Sigmoid colon (tissue), 7 donors: Measurements from ENCODE around the gene CD101. TPM values are rescaled to one million over a fixed set of nuclear protein-coding genes. Genes with fewer than 3 reads are reported as not detected.

Source experiments
- DNase-seq: peaks from one replicate; pipeline ENCODE4 v3.0.0-alpha.2; 2019
- H3K27ac ChIP-seq, 4 donors: fragments of 200-600 bp; sonication (generic); one replicate each; pipeline ENCODE4 v1.5.1; 2016 to 2019; ENCODE audit warnings: mild to moderate bottlenecking in 1 of 4
- H3K27me3 ChIP-seq, 3 donors: fragments of 200-600 bp; sonication (generic); one replicate each; pipeline ENCODE4 v1.5.1; 2019; ENCODE audit warnings: mild to moderate bottlenecking in 1 of 3
- H3K36me3 ChIP-seq, 4 donors: fragments of 200-600 bp; sonication (generic); one replicate each; pipeline ENCODE4 v1.5.1; 2016 to 2019
- H3K4me1 ChIP-seq, 4 donors: fragments of 200-600 bp; sonication (generic); one replicate each; pipeline ENCODE4 v1.5.1; 2017 to 2019
- H3K4me3 ChIP-seq, 4 donors: fragments of 200-600 bp; sonication (generic); one replicate each; pipeline ENCODE4 v1.5.1; 2017 to 2019; ENCODE audit warnings: mild to moderate bottlenecking in 2 of 4, moderate library complexity in 1 of 4
- H3K9me3 ChIP-seq, 4 donors: fragments of 200-600 bp in 3 of 4; sonication (generic) in 3 of 4; one replicate each; pipeline versions ENCODE4 v1.5.1 to v1.6.1; 2013 to 2019
- EP300 ChIP-seq, 4 donors: sonication (generic); formaldehyde crosslinking; IDR thresholded peaks; one replicate each; pipeline ENCODE4 v1.6.1; 2017; ENCODE audit warnings: antibody characterized with exemption in 4 of 4
- POLR2A ChIP-seq, 2 donors: fragments of 450-650 bp; IDR thresholded peaks; one replicate each; pipeline ENCODE4 v1.6.1; 2016; ENCODE audit warnings: antibody characterized with exemption in 2 of 2, mild to moderate bottlenecking in 2 of 2, moderate library complexity in 2 of 2
- POLR2AphosphoS5 ChIP-seq, 4 donors: sonication (generic); formaldehyde crosslinking; IDR thresholded peaks; one replicate each; pipeline ENCODE4 v1.6.1; 2017; ENCODE audit warnings: antibody characterized with exemption in 4 of 4
- WGBS, 2 donors: extraction: QIAGEN DNeasy Blood & Tissue Kit; methylation state at CpG; one replicate each; pipeline ENCODE4 v1.1.7; 2013; 5-methylcytosine and 5-hydroxymethylcytosine counted together
- intact Hi-C: fragments of 100-400 bp; cut with DNase I; formaldehyde crosslinking; loops from one replicate; pipeline ENCODE4 v1.15.1; 2023
- polyA plus RNA-seq, 3 donors: library from polyadenylated mRNA; stranded (reverse); fragments of 200-250 nt; gene quantifications; one replicate each; pipeline ENCODE4 v1.2.3, GENCODE V29; 2013
- total RNA-seq, 4 donors: library from RNA; depleted of rRNA; stranded (reverse); fragments of >200 nt; gene quantifications; one replicate each; pipeline ENCODE4 v1.1.0, GENCODE V29; 2016
- TF ChIP-seq, protein P1 (sequence below), 4 experiments: fragments of 450-650 bp in 3 of 4; fragments of 200-600 bp in 1 of 4; IDR thresholded peaks; one replicate each; pipeline ENCODE4 v1.5.1; 2016 to 2019; ENCODE audit warnings: antibody characterized with exemption in 4 of 4, mild to moderate bottlenecking in 3 of 4, moderate library complexity in 2 of 4
- donor health status: healthy with polysubstance abuse.
- donor health status: Bipolar disorder and iron deficiency.
- donor health status: healthy.

Gene CD101
- total and polyA plus RNA-seq, 7 donors, result 0.60 to 1.7 (median 1.1) TPM

- DNase-seq, result no peak
- H3K27me3 ChIP-seq, result no peaks in the 10 kb centered on the region
- H3K4me1 ChIP-seq, result peaks cover 0 to 78% (median 58%) of the 10 kb centered on the region in 4 donors
- H3K27ac ChIP-seq, result peak overlapping the region in 3 of 4 donors; percentile 30 to 84 (median 69)
- H3K4me3 ChIP-seq, result no peak overlapping the region
- H3K36me3 ChIP-seq, result peaks cover 0 to 19% (median 0%) of the 10 kb centered on the region in 4 donors
- H3K9me3 ChIP-seq, result no peaks in the 10 kb centered on the region
- intact Hi-C loops, result loop anchor here (5.0 kb wide), 4 partner anchors 35 to 415 kb away; partner anchors contain the start of gene CD58
- TF ChIP-seq, protein P1, sequence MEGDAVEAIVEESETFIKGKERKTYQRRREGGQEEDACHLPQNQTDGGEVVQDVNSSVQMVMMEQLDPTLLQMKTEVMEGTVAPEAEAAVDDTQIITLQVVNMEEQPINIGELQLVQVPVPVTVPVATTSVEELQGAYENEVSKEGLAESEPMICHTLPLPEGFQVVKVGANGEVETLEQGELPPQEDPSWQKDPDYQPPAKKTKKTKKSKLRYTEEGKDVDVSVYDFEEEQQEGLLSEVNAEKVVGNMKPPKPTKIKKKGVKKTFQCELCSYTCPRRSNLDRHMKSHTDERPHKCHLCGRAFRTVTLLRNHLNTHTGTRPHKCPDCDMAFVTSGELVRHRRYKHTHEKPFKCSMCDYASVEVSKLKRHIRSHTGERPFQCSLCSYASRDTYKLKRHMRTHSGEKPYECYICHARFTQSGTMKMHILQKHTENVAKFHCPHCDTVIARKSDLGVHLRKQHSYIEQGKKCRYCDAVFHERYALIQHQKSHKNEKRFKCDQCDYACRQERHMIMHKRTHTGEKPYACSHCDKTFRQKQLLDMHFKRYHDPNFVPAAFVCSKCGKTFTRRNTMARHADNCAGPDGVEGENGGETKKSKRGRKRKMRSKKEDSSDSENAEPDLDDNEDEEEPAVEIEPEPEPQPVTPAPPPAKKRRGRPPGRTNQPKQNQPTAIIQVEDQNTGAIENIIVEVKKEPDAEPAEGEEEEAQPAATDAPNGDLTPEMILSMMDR (IDR thresholded peaks at IDR 0.05), result no peak
- no peak for TF ChIP-seq POLR2A (IDR thresholded peaks at IDR 0.05)
- WGBS, 2 donors, result 12 to 36% methylated on average over 11 of the region's 11 CpGs
Observed at GRCh38 chr1:116987256-116987555, 14.4 kb upstream of the CD101 start.

GRCh38 chr1:116988248-116988647 lies 13.3 kb upstream of the CD101 start:
- Histone ChIP-seq H3K27me3 (no peaks in the 10 kb centered on the region), H3K4me1 (peaks cover 0 to 68% (median 50%) of the 10 kb centered on the region in 4 donors), H3K36me3 (peaks cover 0 to 19% (median 0%) of the 10 kb centered on the region in 4 donors), H3K4me3 (no peak overlapping the region), H3K27ac (peak overlapping the region; percentile 55 to 84 (median 64)), H3K9me3 (no peaks in the 10 kb centered on the region)
- WGBS, 2 donors, result 54 to 83% methylated on average over 7 of the region's 7 CpGs
- no peak for DNase-seq
- TF ChIP-seq POLR2A (IDR thresholded peaks at IDR 0.05) (no peak), POLR2AphosphoS5 (IDR thresholded peaks at IDR 0.05) (no peak), EP300 (IDR thresholded peaks at IDR 0.05) (no peak)
- TF ChIP-seq, protein P1 (IDR thresholded peaks at IDR 0.05), result no peak
- intact Hi-C loops, result loop anchor here (5.0 kb wide), 4 partner anchors 36 to 416 kb away; partner anchors contain the start of gene CD58

GRCh38 chr1:116988908-116989307 lies 12.7 kb upstream of the CD101 start:
- H3K27ac ChIP-seq, result peak overlapping the region; percentile 55 to 84 (median 64)
- no peak for DNase-seq
- H3K9me3 ChIP-seq, result no peaks in the 10 kb centered on the region
- H3K36me3 ChIP-seq, result peaks cover 0 to 19% (median 0%) of the 10 kb centered on the region in 4 donors
- H3K4me1 ChIP-seq, result peaks cover 0 to 62% (median 44%) of the 10 kb centered on the region in 4 donors
- intact Hi-C loops, result loop anchor here (5.0 kb wide), 4 partner anchors 37 to 417 kb away; partner anchors contain the start of gene CD58
- H3K27me3 ChIP-seq, result no peaks in the 10 kb centered on the region
- H3K4me3 ChIP-seq, result no peak overlapping the region
- WGBS, 2 donors, result 13 to 62% methylated on average over 2 of the region's 2 CpGs
- TF ChIP-seq EP300 (IDR thresholded peaks at IDR 0.05) (no peak), POLR2A (IDR thresholded peaks at IDR 0.05) (no peak), POLR2AphosphoS5 (IDR thresholded peaks at IDR 0.05) (no peak)
- TF ChIP-seq, protein P1 (IDR thresholded peaks at IDR 0.05), result no peak

DNA sequence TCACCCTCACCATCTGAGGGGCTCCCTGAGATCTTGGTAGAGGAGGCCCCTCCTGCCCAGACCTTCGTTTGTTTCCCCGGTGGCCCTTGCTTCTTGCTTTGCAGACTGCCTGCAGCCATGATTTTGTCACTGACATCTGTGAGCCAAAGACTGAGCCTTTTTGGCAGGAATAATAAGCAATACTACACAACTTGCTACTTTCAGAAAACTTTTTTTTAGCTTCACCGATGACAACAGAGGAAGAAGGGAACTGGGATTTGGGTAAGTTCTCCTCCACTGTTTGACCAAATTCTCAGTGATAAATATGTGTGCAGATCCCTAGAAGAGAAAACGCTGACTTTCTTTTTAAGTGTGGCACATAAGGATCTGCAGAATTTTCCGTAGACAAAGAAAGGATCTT lies 11.7 kb upstream of the CD101 start:
- intact Hi-C loops, result loop anchor here (5.0 kb wide), 4 partner anchors 38 to 418 kb away; partner anchors contain the start of gene CD58
- peaks cover 0 to 19% (median 0%) of the 10 kb centered on the region in 4 donors for H3K36me3 ChIP-seq
- no peaks in the 10 kb centered on the region for H3K27me3 ChIP-seq
- 63 to 75% methylated on average over 5 of the region's 5 CpGs for WGBS, 2 donors
- DNase-seq, result no peak
- peaks cover 0 to 54% (median 35%) of the 10 kb centered on the region in 4 donors for H3K4me1 ChIP-seq
- H3K27ac ChIP-seq, result peak overlapping the region; percentile 38 to 84 (median 62)
- no peaks in the 10 kb centered on the region for H3K9me3 ChIP-seq
- TF ChIP-seq EP300 (IDR thresholded peaks at IDR 0.05) (no peak), POLR2A (IDR thresholded peaks at IDR 0.05) (no peak), POLR2AphosphoS5 (IDR thresholded peaks at IDR 0.05) (no peak)
- TF ChIP-seq, protein P1 (IDR thresholded peaks at IDR 0.05), result no peak
- no peak overlapping the region for H3K4me3 ChIP-seq
